22Rv1 (cell line): ENCODE measurements around the gene SETD2.

Source experiments
- H3K27ac ChIP-seq: fragments of 450-650 bp; 2 replicates; pipeline ENCODE4 v1.5.1; 2017
- ZFX ChIP-seq: fragments of 450-650 bp; IDR thresholded peaks from 2 replicates; pipeline ENCODE4 v1.6.1; 2017; ENCODE audit warnings: antibody characterized with exemption, borderline replicate concordance
- TF ChIP-seq, protein P1 (sequence below): fragments of 450-650 bp; IDR thresholded peaks from 2 replicates; pipeline ENCODE4 v1.5.1; 2017; ENCODE audit warnings: mild to moderate bottlenecking

SETD2 gene

GRCh38 chr3:47065681-47066080 lies 98.2 kb downstream of the SETD2 start:
- TF ChIP-seq ZFX: no peak
- TF ChIP-seq, protein P1, sequence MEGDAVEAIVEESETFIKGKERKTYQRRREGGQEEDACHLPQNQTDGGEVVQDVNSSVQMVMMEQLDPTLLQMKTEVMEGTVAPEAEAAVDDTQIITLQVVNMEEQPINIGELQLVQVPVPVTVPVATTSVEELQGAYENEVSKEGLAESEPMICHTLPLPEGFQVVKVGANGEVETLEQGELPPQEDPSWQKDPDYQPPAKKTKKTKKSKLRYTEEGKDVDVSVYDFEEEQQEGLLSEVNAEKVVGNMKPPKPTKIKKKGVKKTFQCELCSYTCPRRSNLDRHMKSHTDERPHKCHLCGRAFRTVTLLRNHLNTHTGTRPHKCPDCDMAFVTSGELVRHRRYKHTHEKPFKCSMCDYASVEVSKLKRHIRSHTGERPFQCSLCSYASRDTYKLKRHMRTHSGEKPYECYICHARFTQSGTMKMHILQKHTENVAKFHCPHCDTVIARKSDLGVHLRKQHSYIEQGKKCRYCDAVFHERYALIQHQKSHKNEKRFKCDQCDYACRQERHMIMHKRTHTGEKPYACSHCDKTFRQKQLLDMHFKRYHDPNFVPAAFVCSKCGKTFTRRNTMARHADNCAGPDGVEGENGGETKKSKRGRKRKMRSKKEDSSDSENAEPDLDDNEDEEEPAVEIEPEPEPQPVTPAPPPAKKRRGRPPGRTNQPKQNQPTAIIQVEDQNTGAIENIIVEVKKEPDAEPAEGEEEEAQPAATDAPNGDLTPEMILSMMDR: no peak
- H3K27ac ChIP-seq: no peak overlapping the region

DNA sequence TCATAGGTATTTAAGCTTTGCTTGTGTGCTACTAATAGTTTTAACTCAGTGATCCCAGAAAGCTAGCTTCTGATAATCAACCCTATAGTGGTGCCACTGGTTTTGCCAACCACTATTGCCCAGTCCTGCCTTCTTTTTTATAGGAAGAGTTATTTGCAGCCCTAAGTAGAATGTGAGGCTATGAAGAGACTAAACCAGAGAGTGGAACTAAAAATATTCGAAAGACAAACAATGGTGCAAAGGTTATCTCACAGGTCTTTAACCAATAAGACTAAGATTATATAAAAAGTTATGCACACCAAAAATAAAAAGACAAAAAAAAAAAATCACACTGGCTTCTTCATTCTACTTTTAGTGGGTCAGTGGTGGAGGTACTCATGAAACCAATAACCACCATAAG lies 98.9 kb downstream of the SETD2 start:
- H3K27ac ChIP-seq: no peak overlapping the region
- no peak for TF ChIP-seq ZFX
- TF ChIP-seq, protein P1: no peak

GRCh38 chr3:47057212-47057671 lies 106.7 kb downstream of the SETD2 start:
- H3K27ac ChIP-seq: no peak overlapping the region
- TF ChIP-seq, protein P1: no peak
- no peak for TF ChIP-seq ZFX

- TF ChIP-seq ZFX: no peak
- TF ChIP-seq, protein P1: no peak
- H3K27ac ChIP-seq: no peak overlapping the region
Measured at GRCh38 chr3:47056705-47057104, 107.2 kb downstream of the SETD2 start.

DNA sequence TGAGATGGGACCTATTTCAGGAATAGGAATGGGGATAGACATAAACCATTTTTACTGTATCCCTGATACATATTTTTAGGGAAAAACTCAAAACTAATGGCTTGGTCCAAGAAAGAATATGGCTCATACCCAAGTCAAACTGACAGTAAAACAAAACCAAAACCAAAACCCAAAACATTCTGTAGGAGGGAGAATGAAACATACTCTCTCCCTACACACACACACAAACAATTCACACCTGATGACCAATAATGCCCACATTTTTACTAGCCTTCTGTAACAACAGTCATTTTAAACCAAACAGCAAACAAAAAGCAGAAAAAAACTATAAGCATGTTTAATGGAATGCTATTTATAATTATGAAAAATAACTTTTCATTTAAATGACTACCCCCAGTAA lies 109.5 kb downstream of the SETD2 start:
- TF ChIP-seq ZFX: no peak
- TF ChIP-seq, protein P1: no peak
- no peak overlapping the region for H3K27ac ChIP-seq

DNA sequence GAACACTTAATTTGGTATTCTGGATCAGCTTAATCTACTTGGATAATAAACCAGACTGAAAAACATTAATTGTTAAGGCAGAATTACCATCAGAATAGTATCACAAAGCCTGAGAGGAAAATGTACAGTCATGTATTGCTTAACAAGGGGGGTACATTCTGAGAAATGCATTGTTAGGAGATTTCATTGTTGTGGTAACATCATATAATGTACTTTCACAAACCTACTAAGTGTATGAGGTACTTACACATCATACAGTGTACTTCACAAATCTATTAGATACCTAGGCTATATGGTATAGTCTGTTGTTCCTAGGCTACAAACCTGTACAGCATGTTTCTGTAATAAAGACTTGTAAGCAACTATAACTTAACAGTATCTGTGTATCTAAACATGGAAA lies 116.2 kb downstream of the SETD2 start:
- no peak overlapping the region for H3K27ac ChIP-seq
- no peak for TF ChIP-seq ZFX
- TF ChIP-seq, protein P1: no peak

- no peak overlapping the region for H3K27ac ChIP-seq
- TF ChIP-seq, protein P1: no peak
- no peak for TF ChIP-seq ZFX
Measured at GRCh38 chr3:47047069-47047468, 116.8 kb downstream of the SETD2 start.
